ENCODE data around the gene VPS18. TPM values are rescaled to one million over a fixed set of nuclear protein-coding genes. Genes with fewer than 3 reads are reported as not detected.
A peak's percentile ranks its signal among the peaks of the same experiment; 100 is the strongest.

VPS18 gene
- total RNA-seq, 4 donors from 2014 or later, result 15.7 to 26.8 (median 23.8) TPM

DNA sequence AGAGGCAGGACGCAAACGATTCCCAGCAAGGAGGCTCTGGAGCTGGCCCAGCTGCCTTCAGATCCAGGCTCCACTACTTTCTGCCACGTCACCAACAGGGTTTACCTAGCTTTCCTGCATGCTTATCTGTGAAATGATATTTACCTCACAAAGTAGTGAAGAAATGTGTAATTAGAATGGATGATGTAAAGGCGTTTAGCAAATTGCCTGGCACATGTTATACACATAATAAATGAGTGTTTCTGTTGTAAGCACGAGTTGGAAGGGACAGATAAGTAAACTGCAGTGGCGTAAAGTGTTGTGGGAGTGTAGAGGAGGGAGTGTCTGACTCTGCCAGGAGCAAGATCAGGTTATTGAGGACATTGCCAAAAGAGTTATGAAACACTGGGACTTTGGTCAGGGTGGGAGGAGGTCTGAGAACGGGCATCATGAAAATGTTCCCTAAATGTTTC, 55.5 kb downstream of the VPS18 start:
- Histone ChIP-seq H3K27ac (peak overlapping the region in 1 of 4 donors; percentile 63), H3K9me3 (no peaks in the 10 kb centered on the region), H3K36me3 (no peaks in the 10 kb centered on the region), H3K4me3 (no peak overlapping the region), H3K4me1 (peaks cover 0 to 6% (median 0%) of the 10 kb centered on the region in 4 donors), H3K27me3 (no peaks in the 10 kb centered on the region)
- no peak for TF ChIP-seq POLR2A (IDR thresholded peaks at IDR 0.05)
- TF ChIP-seq, protein P1, sequence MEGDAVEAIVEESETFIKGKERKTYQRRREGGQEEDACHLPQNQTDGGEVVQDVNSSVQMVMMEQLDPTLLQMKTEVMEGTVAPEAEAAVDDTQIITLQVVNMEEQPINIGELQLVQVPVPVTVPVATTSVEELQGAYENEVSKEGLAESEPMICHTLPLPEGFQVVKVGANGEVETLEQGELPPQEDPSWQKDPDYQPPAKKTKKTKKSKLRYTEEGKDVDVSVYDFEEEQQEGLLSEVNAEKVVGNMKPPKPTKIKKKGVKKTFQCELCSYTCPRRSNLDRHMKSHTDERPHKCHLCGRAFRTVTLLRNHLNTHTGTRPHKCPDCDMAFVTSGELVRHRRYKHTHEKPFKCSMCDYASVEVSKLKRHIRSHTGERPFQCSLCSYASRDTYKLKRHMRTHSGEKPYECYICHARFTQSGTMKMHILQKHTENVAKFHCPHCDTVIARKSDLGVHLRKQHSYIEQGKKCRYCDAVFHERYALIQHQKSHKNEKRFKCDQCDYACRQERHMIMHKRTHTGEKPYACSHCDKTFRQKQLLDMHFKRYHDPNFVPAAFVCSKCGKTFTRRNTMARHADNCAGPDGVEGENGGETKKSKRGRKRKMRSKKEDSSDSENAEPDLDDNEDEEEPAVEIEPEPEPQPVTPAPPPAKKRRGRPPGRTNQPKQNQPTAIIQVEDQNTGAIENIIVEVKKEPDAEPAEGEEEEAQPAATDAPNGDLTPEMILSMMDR (IDR thresholded peaks at IDR 0.05), result no peak
- DNase-seq, result peak in 1 of 3 donors; percentile 42

DNA sequence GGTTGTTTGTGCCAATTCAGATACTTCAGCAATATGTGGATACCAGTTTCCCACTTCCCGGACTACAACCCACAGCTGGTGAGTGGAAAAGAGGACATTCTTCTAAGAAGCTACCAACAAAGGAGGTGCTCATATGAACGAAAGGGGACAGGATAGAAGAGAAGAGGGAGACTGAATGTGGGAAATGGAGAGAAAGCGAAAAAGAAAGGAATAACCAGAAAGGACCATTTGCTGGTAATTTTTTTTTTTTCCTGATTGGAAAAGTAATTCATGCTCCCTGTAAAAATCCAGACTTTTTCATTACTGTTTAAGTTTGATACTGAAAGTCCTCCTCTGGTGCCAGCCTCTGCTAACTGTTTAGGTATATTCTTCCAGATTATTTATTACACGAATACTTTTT, 57.5 kb downstream of the VPS18 start:
- Histone ChIP-seq H3K27ac (no peak overlapping the region), H3K36me3 (no peaks in the 10 kb centered on the region), H3K9me3 (no peaks in the 10 kb centered on the region), H3K4me3 (no peak overlapping the region), H3K27me3 (no peaks in the 10 kb centered on the region), H3K4me1 (peaks cover 0 to 12% (median 0%) of the 10 kb centered on the region in 4 donors)
- TF ChIP-seq, protein P1 (IDR thresholded peaks at IDR 0.05), result no peak
- no peak for TF ChIP-seq POLR2A (IDR thresholded peaks at IDR 0.05)
- DNase-seq, result no peak

DNA sequence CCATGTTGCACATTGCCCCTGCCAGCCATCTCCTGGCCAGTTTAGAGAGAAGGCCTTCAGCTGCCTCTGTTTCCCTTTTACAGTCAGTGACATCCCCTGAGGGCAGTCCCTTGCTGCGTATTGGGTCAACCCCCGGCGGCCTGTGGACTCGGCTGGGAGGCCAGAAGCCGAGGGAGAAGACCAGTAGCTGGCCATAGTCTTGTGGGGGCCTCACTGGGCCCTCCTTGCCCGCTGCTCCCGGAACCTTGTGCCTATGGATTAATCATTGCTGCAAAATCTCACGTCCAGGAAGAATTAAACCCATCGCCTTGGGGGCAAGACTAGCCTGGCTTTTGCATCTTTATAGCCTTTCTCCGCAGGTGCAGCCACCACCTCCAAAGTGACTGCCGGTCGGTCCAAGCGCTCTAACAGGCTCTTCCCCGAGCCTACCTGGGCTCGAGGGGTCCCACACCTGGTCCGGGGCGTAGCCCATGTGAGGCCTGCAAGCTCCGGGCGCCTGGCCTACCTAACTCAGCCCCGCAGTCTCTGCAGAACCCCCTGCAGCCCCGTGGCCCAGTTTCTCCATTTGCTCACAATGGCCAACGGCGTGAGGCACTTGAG, 58.2 kb downstream of the VPS18 start:
- TF ChIP-seq, protein P1 (IDR thresholded peaks at IDR 0.05), result no peak
- TF ChIP-seq POLR2A (IDR thresholded peaks at IDR 0.05), result no peak

DNA sequence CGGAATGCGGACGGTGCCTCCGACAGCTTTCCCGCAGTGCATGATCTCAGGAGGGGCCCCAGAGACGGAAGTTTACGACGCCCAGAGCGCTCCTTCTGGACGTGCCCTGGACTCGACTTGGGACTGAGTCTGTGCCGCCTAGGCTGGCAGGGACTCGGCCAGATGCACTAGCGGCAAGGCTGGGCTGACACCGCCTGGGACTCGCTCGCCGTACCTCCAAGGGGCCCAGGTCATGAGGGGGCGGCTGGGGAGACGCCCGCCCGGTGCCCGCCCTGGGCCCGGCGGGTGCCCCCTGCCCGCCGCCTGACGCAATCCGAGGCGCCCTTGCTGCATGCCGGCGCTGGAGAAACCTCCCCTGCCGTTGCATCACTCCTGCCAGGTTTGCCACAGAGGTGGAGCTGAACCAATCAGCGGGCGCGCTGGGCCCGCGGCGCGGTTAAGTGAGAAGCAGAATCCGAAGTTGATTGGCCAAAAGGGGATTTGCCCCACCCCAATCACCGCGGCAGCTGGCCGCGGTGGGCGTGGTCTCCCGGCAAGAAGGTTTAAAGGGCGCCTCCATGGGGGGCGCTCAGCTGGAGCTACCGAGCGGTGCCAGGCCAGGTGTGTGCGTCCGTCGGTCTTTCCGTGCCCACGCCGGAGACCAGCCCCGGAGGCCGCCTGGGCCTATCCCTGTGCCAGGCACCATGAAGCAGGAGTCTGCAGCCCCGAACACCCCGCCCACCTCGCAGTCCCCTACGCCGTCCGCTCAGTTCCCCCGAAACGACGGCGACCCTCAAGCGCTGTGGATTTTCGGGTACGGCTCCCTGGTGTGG, 58.9 kb downstream of the VPS18 start, which contains the start of gene CHAC1:
TSS of gene CHAC1 (plus strand) at position 571 of the 812 bp plus-strand sequence. CDS start at position 684, 113 bp downstream.
- peak; percentile 92 to 98 (median 96) for DNase-seq
- H3K4me3 ChIP-seq, result peak within 1 kb of the TSS; percentile 54 to 76 (median 68)
- no peaks in the 10 kb centered on the region for H3K36me3 ChIP-seq
- peak within 1 kb of the TSS; percentile 57 to 83 (median 77) for H3K27ac ChIP-seq
- H3K4me1 ChIP-seq, result peaks cover 0 to 13% (median 0%) of the 10 kb centered on the region in 4 donors
- TF ChIP-seq, protein P1 (IDR thresholded peaks at IDR 0.05), result no peak
- TF ChIP-seq POLR2A (IDR thresholded peaks at IDR 0.05), result peak; percentile 74 to 75
- H3K27me3 ChIP-seq, result no peaks in the 10 kb centered on the region
- H3K9me3 ChIP-seq, result no peaks in the 10 kb centered on the region

More for the DNA sequence above, 58.2 kb downstream of the VPS18 start:
- Histone ChIP-seq H3K36me3 (no peaks in the 10 kb centered on the region), H3K27ac (peak overlapping the region; percentile 57 to 83 (median 77)), H3K4me3 (peak overlapping the region; percentile 54 to 76 (median 68)), H3K4me1 (peaks cover 0 to 13% (median 0%) of the 10 kb centered on the region in 4 donors), H3K27me3 (no peaks in the 10 kb centered on the region), H3K9me3 (no peaks in the 10 kb centered on the region)
- DNase-seq, result no peak

Small RNA genes within 50 kb of the gene (small RNA-seq; reads per million reads assigned to genes)
- gene AC025166.1, result 0 reads per million in 2 donors
- gene ISCA1P4, result 0 reads per million in 2 donors

Other genes starting within 250 kb of the VPS18 start
- 1 to 10 TPM in 3 of 4 donors, not detected in 1; 1.1 to 7.4 (median 1.2) TPM for gene RAD51, start 199.3 kb upstream of the VPS18 start, total RNA-seq
- gene RMDN3, start 139.2 kb upstream of the VPS18 start, total RNA-seq, result 10 to 100 TPM; 69.2 to 94.7 (median 74.0) TPM
- gene GCHFR, start 130.4 kb upstream of the VPS18 start, total RNA-seq, result 100 to 1,000 TPM in 3 of 4 donors, 10 to 100 TPM in 1; 81.7 to 286 (median 136) TPM
- gene C15orf62, start 124.5 kb upstream of the VPS18 start, total RNA-seq, result 1 to 10 TPM in 2 of 4 donors, not detected in 2; 1.1 to 1.3 TPM
- gene ZFYVE19, start 87.4 kb upstream of the VPS18 start, total RNA-seq, result 100 to 1,000 TPM in 1 of 4 donors, 10 to 100 TPM in 3; 56.9 to 110 (median 79.9) TPM
- gene DNAJC17, start 87.0 kb upstream of the VPS18 start, total RNA-seq, result 10 to 100 TPM; 26.9 to 37.1 (median 32.9) TPM
- gene PPP1R14D, start 65.7 kb upstream of the VPS18 start, total RNA-seq, result 100 to 1,000 TPM in 2 of 4 donors, 10 to 100 TPM in 2; 42.9 to 217 (median 148) TPM
- gene SPINT1, start 50.4 kb upstream of the VPS18 start, total RNA-seq, result 100 to 1,000 TPM; 103 to 991 (median 784) TPM
- gene RHOV, start 20.2 kb upstream of the VPS18 start, total RNA-seq, result 1 to 10 TPM in 1 of 4 donors, under 1 TPM in 2, not detected in 1; 0.67 to 1.6 (median 0.88) TPM
- gene DLL4, start 34.9 kb downstream of the VPS18 start, total RNA-seq, result 10 to 100 TPM in 3 of 4 donors, 1 to 10 TPM in 1; 7.8 to 15.3 (median 12.3) TPM
- 1 to 10 TPM in 1 of 4 donors, not detected in 3; 2.4 TPM for gene CHAC1, start 59.0 kb downstream of the VPS18 start, total RNA-seq
- 100 to 1,000 TPM in 1 of 4 donors, 10 to 100 TPM in 3; 17.5 to 111 (median 40.1) TPM for gene INO80, start 221.8 kb downstream of the VPS18 start, total RNA-seq

Measured in Peyer's patch (tissue), 4 donors.